HL-60 (cell line): Measurements from ENCODE around the gene TMEM184B.

ENCODE experiments used
- POLR2AphosphoS5 ChIP-seq: IDR thresholded peaks from 2 replicates; pipeline ENCODE4 v1.6.1; 2012; ENCODE audit warnings: low read depth
- TF ChIP-seq, protein P1 (sequence below): IDR thresholded peaks from one replicate; pipeline ENCODE4 v1.5.1; 2011; ENCODE audit warnings: low read length, control low read depth, inconsistent platforms; ENCODE audit not compliant: insufficient read depth

DNA sequence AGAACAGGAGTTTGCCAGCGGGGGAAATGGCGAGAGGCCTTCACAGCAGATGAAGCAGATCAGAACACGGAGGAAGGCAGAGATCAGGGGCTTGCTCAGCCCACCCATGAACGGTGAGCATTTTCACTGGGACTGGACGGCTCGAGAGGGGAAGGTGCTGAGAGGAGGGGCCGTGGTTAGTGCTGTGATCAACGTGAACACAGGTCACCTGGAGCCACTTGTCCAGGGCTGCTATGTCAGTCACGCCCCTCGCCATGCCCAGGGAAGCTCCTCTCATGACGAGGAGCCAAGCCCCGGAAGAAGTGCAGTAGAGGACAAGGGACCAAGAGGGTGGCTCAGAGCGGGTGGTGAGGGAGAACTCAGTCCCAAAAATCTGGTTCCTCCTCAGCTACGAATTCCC lies 98.2 kb downstream of the TMEM184B start:
- TF ChIP-seq, protein P1, sequence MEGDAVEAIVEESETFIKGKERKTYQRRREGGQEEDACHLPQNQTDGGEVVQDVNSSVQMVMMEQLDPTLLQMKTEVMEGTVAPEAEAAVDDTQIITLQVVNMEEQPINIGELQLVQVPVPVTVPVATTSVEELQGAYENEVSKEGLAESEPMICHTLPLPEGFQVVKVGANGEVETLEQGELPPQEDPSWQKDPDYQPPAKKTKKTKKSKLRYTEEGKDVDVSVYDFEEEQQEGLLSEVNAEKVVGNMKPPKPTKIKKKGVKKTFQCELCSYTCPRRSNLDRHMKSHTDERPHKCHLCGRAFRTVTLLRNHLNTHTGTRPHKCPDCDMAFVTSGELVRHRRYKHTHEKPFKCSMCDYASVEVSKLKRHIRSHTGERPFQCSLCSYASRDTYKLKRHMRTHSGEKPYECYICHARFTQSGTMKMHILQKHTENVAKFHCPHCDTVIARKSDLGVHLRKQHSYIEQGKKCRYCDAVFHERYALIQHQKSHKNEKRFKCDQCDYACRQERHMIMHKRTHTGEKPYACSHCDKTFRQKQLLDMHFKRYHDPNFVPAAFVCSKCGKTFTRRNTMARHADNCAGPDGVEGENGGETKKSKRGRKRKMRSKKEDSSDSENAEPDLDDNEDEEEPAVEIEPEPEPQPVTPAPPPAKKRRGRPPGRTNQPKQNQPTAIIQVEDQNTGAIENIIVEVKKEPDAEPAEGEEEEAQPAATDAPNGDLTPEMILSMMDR: no peak
- TF ChIP-seq POLR2AphosphoS5: no peak
